ENCODE results near the gene ZNF839.

DNA sequence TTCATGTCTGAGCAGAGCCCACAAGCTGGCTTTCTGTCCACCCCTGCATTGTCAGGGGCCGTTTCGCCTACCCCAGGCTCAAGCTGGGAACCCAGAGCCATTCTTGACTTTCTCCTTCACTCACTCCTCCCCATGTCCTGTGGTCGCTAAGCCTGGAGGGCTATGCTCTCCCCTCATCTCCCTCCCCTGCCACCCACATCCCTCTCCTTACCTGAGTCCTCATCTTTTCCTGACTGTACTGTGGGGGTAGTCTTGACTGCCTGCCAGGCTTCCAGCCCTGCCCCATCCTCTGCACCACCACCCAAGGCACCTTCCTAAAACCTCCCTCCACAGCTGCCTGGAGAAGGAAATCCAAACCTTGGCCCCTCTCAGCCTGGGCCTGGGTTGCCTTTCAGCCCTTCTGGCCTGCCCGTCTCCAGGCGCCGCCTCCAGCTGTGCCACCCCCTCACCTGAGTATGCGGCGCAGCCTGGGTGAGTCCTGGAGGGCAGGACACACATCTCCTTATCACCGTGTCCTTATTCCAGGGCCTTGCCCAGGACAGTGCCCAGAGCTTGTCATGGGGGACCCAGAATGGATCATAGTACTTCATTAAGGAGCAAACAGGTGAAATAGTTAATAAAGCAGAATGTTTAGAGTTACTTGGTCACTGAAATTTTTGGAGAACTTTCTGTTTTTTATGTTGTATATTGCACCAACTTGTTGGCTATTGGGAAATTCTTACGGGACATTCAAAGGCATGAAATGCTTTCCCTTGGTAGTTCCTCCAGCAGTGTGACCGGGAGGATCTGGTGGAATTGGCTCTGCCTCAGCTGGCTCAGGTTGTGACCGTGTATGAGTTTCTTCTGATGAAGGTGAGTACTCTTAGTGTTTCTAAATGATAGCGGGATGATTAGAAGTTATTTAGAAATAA is 14.5 kb downstream of the ZNF839 start:
- TF ChIP-seq, protein P1, sequence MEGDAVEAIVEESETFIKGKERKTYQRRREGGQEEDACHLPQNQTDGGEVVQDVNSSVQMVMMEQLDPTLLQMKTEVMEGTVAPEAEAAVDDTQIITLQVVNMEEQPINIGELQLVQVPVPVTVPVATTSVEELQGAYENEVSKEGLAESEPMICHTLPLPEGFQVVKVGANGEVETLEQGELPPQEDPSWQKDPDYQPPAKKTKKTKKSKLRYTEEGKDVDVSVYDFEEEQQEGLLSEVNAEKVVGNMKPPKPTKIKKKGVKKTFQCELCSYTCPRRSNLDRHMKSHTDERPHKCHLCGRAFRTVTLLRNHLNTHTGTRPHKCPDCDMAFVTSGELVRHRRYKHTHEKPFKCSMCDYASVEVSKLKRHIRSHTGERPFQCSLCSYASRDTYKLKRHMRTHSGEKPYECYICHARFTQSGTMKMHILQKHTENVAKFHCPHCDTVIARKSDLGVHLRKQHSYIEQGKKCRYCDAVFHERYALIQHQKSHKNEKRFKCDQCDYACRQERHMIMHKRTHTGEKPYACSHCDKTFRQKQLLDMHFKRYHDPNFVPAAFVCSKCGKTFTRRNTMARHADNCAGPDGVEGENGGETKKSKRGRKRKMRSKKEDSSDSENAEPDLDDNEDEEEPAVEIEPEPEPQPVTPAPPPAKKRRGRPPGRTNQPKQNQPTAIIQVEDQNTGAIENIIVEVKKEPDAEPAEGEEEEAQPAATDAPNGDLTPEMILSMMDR (tag by site-specific recombination; IDR thresholded peaks at IDR 0.05): no peak
- TF ChIP-seq, protein P2, sequence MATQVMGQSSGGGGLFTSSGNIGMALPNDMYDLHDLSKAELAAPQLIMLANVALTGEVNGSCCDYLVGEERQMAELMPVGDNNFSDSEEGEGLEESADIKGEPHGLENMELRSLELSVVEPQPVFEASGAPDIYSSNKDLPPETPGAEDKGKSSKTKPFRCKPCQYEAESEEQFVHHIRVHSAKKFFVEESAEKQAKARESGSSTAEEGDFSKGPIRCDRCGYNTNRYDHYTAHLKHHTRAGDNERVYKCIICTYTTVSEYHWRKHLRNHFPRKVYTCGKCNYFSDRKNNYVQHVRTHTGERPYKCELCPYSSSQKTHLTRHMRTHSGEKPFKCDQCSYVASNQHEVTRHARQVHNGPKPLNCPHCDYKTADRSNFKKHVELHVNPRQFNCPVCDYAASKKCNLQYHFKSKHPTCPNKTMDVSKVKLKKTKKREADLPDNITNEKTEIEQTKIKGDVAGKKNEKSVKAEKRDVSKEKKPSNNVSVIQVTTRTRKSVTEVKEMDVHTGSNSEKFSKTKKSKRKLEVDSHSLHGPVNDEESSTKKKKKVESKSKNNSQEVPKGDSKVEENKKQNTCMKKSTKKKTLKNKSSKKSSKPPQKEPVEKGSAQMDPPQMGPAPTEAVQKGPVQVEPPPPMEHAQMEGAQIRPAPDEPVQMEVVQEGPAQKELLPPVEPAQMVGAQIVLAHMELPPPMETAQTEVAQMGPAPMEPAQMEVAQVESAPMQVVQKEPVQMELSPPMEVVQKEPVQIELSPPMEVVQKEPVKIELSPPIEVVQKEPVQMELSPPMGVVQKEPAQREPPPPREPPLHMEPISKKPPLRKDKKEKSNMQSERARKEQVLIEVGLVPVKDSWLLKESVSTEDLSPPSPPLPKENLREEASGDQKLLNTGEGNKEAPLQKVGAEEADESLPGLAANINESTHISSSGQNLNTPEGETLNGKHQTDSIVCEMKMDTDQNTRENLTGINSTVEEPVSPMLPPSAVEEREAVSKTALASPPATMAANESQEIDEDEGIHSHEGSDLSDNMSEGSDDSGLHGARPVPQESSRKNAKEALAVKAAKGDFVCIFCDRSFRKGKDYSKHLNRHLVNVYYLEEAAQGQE (tag by site-specific recombination; IDR thresholded peaks at IDR 0.05): no peak
- TF ChIP-seq ZNF555 (tag by site-specific recombination; conservative IDR thresholded peaks at IDR 0.05) (no peak), KLF7 (tag by site-specific recombination; IDR thresholded peaks at IDR 0.05; ENCODE audit: borderline replicate concordance) (no peak), HOXA7 (CRISPR knock-in tag; IDR thresholded peaks at IDR 0.05; ENCODE audit: borderline replicate concordance) (no peak)
- TF ChIP-seq, protein P3, sequence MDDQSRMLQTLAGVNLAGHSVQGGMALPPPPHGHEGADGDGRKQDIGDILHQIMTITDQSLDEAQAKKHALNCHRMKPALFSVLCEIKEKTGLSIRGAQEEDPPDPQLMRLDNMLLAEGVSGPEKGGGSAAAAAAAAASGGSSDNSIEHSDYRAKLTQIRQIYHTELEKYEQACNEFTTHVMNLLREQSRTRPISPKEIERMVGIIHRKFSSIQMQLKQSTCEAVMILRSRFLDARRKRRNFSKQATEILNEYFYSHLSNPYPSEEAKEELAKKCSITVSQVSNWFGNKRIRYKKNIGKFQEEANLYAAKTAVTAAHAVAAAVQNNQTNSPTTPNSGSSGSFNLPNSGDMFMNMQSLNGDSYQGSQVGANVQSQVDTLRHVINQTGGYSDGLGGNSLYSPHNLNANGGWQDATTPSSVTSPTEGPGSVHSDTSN (CRISPR knock-in tag; IDR thresholded peaks at IDR 0.05): no peak
- TF ChIP-seq, protein P4, sequence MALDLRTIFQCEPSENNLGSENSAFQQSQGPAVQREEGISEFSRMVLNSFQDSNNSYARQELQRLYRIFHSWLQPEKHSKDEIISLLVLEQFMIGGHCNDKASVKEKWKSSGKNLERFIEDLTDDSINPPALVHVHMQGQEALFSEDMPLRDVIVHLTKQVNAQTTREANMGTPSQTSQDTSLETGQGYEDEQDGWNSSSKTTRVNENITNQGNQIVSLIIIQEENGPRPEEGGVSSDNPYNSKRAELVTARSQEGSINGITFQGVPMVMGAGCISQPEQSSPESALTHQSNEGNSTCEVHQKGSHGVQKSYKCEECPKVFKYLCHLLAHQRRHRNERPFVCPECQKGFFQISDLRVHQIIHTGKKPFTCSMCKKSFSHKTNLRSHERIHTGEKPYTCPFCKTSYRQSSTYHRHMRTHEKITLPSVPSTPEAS (tag by site-specific recombination; IDR thresholded peaks at IDR 0.05): no peak
- TF ChIP-seq, protein P5, sequence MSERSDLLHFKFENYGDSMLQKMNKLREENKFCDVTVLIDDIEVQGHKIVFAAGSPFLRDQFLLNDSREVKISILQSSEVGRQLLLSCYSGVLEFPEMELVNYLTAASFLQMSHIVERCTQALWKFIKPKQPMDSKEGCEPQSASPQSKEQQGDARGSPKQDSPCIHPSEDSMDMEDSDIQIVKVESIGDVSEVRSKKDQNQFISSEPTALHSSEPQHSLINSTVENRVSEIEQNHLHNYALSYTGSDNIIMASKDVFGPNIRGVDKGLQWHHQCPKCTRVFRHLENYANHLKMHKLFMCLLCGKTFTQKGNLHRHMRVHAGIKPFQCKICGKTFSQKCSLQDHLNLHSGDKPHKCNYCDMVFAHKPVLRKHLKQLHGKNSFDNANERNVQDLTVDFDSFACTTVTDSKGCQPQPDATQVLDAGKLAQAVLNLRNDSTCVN (tag by site-specific recombination; optimal IDR thresholded peaks at IDR 0.05): no peak
